NCI-H774 (cell line): ENCODE data around the gene PCNX4.
A peak's percentile ranks its signal among the peaks of the same experiment; 100 is the strongest.
"Not testable (repeated sequence)": the region's sequence is repeated elsewhere in the genome, so short reads cannot be mapped to it uniquely, and the experiment has no call there.

Source experiments
- DNase-seq: peaks from one replicate; lab custom pipeline; 2025; lab: John Stamatoyannopoulos, UW

PCNX4 gene

GRCh38 chr14:60091550-60092525, at the start of gene PCNX4:
PCNX4 (plus strand) TSS chr14:60091923; CDS start chr14:60107639, 15,716 bp downstream.
- DNase-seq, result peak; percentile 91

GRCh38 chr14:60047976-60048375, 43.7 kb upstream of the PCNX4 start:
- not testable (repeated sequence) for DNase-seq

- DNase-seq, result no peak
Measured at GRCh38 chr14:60051721-60052221, 40.0 kb upstream of the PCNX4 start.

- no peak for DNase-seq
Measured at GRCh38 chr14:60058087-60058486, 33.6 kb upstream of the PCNX4 start.

GRCh38 chr14:60061371-60061770, 30.4 kb upstream of the PCNX4 start:
- DNase-seq, result no peak

GRCh38 chr14:60064491-60065072, 27.1 kb upstream of the PCNX4 start:
- no peak for DNase-seq

- DNase-seq, result no peak
Measured at GRCh38 chr14:60067882-60068281, 23.8 kb upstream of the PCNX4 start.

GRCh38 chr14:60079723-60080122, 12.0 kb upstream of the PCNX4 start:
- DNase-seq, result no peak

GRCh38 chr14:60085085-60085484, 6.6 kb upstream of the PCNX4 start:
- DNase-seq, result no peak

- no peak for DNase-seq
Measured at GRCh38 chr14:60085693-60086092, 6.0 kb upstream of the PCNX4 start.

- no peak for DNase-seq
Measured at GRCh38 chr14:60087668-60088067, 4.1 kb upstream of the PCNX4 start.

GRCh38 chr14:60089221-60089620, 2.5 kb upstream of the PCNX4 start:
- DNase-seq, result no peak

GRCh38 chr14:60090864-60091519, 731 bp upstream of the PCNX4 start:
- peak; percentile 18 for DNase-seq

- DNase-seq, result no peak
Measured at GRCh38 chr14:60092526-60092920, 800 bp downstream of the PCNX4 start.

- DNase-seq, result no peak
Measured at GRCh38 chr14:60093080-60093479, 1.4 kb downstream of the PCNX4 start.

GRCh38 chr14:60093606-60094005, 1.9 kb downstream of the PCNX4 start:
- no peak for DNase-seq

GRCh38 chr14:60094306-60094897, 2.7 kb downstream of the PCNX4 start:
- DNase-seq, result no peak

GRCh38 chr14:60095231-60095630, 3.5 kb downstream of the PCNX4 start:
- no peak for DNase-seq

GRCh38 chr14:60095781-60096450, 4.2 kb downstream of the PCNX4 start:
- DNase-seq, result no peak

GRCh38 chr14:60097974-60098373, 6.3 kb downstream of the PCNX4 start:
- DNase-seq, result no peak

- DNase-seq, result not testable (repeated sequence)
Measured at GRCh38 chr14:60099855-60100254, 8.1 kb downstream of the PCNX4 start.

- DNase-seq, result no peak
Measured at GRCh38 chr14:60101786-60102185, 10.1 kb downstream of the PCNX4 start.
